Thyroid gland (tissue), 4 donors: Measurements from ENCODE around the gene VAT1L.

Experiments used
- POLR2A ChIP-seq, 2 donors: fragments of 450-650 bp; IDR thresholded peaks; one replicate each; pipeline ENCODE4 v1.6.1; 2017; ENCODE audit warnings: antibody characterized with exemption in 2 of 2, mild to moderate bottlenecking in 2 of 2, moderate library complexity in 1 of 2
- TF ChIP-seq, protein P1 (sequence below), 6 experiments: fragments of 200-600 bp in 3 of 6; fragments of 450-650 bp in 3 of 6; sonication (generic) in 3 of 6; IDR thresholded peaks; one replicate each; pipeline ENCODE4 v1.5.1; 2016 to 2019; ENCODE audit warnings: antibody characterized with exemption in 6 of 6, mild to moderate bottlenecking in 2 of 6, inconsistent platforms in 1 of 6, moderate library complexity in 1 of 6

DNA sequence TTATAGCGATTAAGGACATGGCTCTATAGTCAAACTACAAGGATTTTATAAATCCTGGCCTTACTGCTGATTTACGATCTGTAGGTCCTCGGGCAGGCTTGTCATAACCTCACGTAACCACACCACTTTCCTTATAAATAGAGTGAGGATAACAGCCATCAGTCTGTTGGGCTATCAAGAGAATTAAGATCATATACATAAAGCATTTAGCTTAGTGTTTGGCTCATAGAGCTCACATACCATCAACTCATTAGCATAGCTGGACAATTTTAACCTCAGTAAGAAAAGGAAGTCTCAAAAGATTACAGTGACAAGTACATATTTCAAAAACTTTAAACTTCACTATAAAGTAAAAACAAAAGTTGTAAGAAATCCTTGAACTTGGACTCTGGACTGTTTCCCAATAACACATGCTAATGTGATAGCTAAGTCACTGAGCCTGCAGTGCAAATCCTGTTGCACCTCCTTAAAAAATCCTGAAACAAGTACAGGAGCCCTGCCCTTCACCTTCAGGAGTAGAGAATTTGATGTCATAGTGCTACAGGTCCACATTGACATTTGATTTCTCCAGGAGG, 213.2 kb downstream of the VAT1L start:
- TF ChIP-seq, protein P1, sequence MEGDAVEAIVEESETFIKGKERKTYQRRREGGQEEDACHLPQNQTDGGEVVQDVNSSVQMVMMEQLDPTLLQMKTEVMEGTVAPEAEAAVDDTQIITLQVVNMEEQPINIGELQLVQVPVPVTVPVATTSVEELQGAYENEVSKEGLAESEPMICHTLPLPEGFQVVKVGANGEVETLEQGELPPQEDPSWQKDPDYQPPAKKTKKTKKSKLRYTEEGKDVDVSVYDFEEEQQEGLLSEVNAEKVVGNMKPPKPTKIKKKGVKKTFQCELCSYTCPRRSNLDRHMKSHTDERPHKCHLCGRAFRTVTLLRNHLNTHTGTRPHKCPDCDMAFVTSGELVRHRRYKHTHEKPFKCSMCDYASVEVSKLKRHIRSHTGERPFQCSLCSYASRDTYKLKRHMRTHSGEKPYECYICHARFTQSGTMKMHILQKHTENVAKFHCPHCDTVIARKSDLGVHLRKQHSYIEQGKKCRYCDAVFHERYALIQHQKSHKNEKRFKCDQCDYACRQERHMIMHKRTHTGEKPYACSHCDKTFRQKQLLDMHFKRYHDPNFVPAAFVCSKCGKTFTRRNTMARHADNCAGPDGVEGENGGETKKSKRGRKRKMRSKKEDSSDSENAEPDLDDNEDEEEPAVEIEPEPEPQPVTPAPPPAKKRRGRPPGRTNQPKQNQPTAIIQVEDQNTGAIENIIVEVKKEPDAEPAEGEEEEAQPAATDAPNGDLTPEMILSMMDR (IDR thresholded peaks at IDR 0.05): no peak
- TF ChIP-seq POLR2A (IDR thresholded peaks at IDR 0.05): no peak
